GM20000 (cell line): ENCODE data around the gene GMPPA.

Experiments
- DNase-seq: peaks from one replicate; pipeline ENCODE4 v3.0.0; 2012; ENCODE audit warnings: low spot score
- TF ChIP-seq, protein P1 (sequence below): IDR thresholded peaks from 2 replicates; pipeline ENCODE4 v1.5.1; 2012; ENCODE audit warnings: mild to moderate bottlenecking, control low read depth; ENCODE audit errors: extremely low read depth, missing control alignments

Gene GMPPA

DNA sequence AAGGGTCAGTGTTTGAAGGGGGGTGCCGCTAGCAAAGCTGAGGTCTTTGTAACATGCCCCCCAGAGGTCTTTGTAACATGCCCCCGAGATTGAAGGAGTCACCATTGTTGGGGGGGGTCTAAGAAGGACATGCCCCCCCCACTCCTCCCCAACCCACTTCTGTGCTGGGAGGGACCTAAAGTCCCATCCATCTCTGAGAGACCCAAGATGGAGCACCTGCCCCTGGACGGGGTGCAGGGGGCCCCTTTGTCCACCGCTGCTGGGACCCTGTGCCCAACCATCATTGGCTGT, 9.7 kb downstream of the GMPPA start:
- TF ChIP-seq, protein P1, sequence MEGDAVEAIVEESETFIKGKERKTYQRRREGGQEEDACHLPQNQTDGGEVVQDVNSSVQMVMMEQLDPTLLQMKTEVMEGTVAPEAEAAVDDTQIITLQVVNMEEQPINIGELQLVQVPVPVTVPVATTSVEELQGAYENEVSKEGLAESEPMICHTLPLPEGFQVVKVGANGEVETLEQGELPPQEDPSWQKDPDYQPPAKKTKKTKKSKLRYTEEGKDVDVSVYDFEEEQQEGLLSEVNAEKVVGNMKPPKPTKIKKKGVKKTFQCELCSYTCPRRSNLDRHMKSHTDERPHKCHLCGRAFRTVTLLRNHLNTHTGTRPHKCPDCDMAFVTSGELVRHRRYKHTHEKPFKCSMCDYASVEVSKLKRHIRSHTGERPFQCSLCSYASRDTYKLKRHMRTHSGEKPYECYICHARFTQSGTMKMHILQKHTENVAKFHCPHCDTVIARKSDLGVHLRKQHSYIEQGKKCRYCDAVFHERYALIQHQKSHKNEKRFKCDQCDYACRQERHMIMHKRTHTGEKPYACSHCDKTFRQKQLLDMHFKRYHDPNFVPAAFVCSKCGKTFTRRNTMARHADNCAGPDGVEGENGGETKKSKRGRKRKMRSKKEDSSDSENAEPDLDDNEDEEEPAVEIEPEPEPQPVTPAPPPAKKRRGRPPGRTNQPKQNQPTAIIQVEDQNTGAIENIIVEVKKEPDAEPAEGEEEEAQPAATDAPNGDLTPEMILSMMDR, result no peak
- no peak for DNase-seq

DNA sequence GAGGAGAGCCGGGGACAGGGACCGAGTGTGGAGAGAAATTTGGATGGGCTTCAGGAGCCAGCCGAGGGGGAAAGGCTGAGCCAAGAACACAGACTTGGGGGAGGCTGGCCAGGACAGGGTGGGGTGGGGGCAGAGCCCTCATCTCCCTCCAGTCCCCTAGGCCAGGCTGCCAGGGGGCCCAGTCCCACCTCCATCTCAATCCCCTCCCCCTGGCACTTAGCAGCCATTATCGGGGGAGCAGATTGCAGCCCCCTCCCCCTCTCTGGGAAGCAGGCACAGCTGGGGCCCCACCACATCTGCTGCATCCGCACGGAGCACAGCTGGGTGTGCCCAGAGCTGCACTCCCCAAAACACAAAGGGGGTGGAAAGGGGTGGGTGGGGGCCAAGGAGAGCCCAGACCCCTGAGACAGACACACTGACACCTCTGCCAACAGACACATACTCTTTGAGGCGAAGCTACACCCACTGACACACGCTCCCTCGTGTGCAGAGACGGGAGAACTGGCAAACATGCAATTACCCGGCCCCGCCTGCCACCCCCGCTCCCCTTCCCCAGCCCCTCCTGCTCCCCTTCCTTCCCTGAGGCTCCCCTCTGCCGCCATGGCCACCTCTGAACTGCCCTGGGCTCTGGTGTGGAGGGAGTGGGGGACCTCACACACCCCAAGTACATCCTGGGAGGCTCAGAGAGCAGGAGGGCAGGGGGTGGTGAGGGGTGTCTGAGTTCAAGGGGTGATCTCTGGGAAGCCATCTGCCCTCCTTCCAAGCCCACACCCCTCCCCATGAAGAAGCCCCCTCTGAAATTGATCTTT, 10.5 kb downstream of the GMPPA start:
- TF ChIP-seq, protein P1, result no peak
- no peak for DNase-seq

DNA sequence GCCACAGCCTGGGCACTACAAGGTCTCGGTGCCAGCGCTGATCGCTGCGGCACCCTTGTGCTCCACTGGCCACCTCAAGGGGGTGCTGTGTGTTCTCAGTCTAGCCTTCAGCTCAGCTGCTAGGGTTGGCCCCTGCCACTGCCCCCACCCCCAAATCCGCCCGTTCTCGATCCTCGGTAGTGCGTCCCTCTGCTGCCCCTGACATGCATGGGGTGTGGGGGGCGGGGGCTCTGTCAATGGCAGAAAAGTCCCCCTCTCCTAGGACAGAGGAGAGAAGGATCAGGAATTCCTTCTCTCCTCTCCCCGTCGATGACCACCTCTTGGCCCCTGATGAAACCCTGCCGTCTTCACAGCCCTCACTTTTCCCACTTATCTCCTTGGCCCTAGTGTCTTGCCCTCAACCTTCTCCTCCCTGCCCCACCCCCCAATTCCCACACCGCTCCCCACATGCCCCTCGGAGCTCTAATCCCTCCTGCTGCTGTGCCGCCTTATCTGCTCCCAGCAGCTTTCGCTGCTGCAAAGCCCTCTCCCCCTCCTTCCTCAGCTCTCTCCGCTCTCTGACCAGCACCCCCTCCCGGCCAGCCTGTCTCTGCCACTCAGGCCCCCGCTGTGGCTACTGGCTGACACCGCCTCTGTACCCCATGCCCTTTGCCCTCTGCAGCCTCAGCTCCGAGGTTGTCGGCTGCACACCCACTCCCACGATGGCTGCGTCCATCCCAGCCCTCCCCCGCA, 11.3 kb downstream of the GMPPA start:
- DNase-seq, result peak; percentile 71

DNA sequence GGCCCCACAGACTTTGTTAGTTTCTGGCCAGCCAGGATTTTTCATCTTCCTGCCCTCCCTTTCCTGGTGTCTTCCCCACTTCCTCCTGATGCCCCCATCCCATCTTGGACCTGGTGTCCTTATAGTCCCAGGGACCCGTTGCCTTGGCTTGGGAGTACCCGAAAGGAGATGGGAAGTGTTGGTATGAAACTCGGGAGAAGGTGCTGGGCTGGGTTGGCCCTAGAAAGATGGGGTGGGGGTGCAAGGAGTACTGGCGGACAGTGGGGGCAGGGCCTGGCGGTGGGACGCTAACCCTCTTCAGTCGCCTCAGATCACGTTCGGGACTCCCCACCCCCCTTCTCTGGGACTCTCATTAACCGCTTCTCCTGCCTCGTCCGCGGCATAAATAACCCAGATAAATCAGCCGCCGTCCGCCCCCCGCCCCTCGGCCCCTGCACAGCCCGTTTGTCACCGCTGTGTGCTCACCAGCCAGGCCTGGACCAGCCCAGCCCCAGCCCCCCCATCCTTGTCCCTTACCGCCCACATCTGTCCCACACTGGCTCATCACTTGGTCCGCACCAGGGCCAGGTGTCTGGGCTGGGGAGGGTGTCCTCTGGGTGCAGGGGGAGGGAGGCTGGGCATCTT, 11.9 kb downstream of the GMPPA start:
- no peak for DNase-seq
- TF ChIP-seq, protein P1, result no peak

More for the DNA sequence above, 11.3 kb downstream of the GMPPA start:
- TF ChIP-seq, protein P1, result peak; percentile 47

DNA sequence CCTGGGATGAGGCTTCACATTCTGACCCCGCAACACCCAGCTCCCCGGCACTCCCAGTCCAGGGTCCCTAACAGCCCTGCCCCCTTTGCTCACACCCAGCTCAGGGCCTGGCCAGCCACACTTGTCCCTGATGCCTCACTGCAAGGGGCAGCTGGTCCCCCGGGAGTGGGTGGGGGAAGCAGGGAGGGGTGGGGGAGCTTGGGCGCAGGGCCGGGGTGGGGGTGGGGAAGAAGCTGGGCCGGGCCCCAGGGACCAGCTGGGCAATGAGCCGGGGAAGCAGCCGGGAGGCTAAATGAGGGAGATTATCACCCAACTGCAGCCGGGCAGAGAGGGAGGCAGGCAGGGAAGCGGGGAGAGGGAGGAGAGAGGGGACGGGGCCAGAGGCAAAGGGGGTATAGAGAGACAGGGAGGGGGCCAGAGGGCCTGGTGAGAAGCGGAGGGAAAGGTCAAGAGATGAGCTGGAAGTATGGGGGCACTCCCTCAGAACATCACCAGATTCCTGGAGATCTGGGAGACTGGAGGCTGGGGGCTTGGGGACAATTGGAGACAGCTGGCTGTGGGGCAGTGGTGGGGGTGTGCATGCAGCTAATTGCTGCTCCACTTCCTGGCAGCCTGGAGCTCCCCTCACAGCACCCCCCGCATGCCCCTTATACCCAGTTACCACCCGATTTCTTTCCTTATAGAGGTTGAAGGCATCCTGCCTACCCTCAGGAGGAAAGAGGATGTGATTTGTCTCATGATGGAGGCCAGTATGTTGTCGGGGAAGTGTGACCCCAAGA, 13.0 kb downstream of the GMPPA start:
- TF ChIP-seq, protein P1, result no peak
- DNase-seq, result no peak

DNA sequence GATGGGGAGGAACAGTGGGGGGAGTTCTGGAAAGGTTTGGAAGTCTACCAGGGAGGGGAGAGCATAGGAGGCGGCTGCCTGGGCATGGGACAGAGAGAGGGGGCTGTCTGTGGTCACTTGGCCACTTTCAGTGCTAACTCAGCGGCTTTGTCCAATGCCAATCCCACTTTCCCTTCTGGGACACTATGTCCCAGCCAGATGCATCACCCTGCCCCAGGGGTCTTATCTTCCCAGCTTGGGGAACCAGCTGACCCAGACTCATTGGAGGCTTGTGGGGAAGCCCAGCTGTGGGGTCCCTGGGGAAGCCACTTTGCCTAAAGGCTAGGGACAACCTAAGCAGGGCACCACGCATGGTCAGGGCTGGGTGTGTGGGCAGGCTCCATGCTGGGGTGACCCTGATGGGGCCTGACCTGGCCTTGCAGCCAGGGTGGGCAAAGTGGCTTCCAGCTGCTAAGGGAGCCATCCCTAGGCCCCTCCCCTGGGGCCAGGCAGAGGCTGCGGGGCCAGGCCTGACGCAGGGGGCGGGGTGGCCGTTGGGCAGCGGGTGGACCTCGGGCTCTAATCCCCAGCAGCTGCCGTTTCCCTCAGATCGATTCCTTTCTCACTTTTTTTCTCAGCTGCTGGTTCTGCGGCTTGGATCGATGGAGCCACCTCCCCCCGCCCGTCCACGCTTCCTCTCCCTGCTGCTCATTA, 14.0 kb downstream of the GMPPA start:
- DNase-seq, result no peak
- TF ChIP-seq, protein P1, result no peak
